NCI-H2227 treated with DMSO at 0.1 percent for 48 hours (cell line): Measurements from ENCODE around the gene SEC24D.
A peak's percentile ranks its signal among the peaks of the same experiment; 100 is the strongest.

Experiments used
- DNase-seq: peaks from one replicate; lab custom pipeline; 2025; lab: John Stamatoyannopoulos, UW

Gene SEC24D

GRCh38 chr4:118718511-118719170 is 117.3 kb downstream of the SEC24D start:
- no peak for DNase-seq

GRCh38 chr4:118716304-118716703 is 119.6 kb downstream of the SEC24D start:
- no peak for DNase-seq

- DNase-seq, result no peak
These were observed 121.2 kb downstream of the SEC24D start for GRCh38 chr4:118714682-118715081.

- DNase-seq, result no peak
These were observed 123.1 kb downstream of the SEC24D start for GRCh38 chr4:118712872-118713271.

GRCh38 chr4:118711052-118711451 is 124.9 kb downstream of the SEC24D start:
- no peak for DNase-seq

GRCh38 chr4:118703118-118703517 is 132.8 kb downstream of the SEC24D start:
- DNase-seq, result no peak

- DNase-seq, result peak; percentile 79
These were observed 150.8 kb downstream of the SEC24D start, which contains the start of gene METTL14 for GRCh38 chr4:118684873-118685811. METTL14 (plus strand) TSS chr4:118685392; CDS start chr4:118685535, 143 bp downstream.

GRCh38 chr4:118683513-118683912 is 152.4 kb downstream of the SEC24D start:
- peak; percentile 40 for DNase-seq

- DNase-seq, result peak; percentile 21
These were observed 153.0 kb downstream of the SEC24D start for GRCh38 chr4:118682928-118683327.

- no peak for DNase-seq
These were observed 155.1 kb downstream of the SEC24D start for GRCh38 chr4:118680808-118681207.

- DNase-seq, result no peak
These were observed 159.8 kb downstream of the SEC24D start for GRCh38 chr4:118676128-118676527.
